ENCODE results near the gene LMX1B. TPM values are rescaled to one million over a fixed set of nuclear protein-coding genes. Genes with fewer than 3 reads are reported as not detected.

LMX1B gene
- total RNA-seq, 1 donor from 2014 or later = 0.64 TPM

GRCh38 chr9:126674365-126675146 is 60.8 kb downstream of the LMX1B start:
- DNase-seq (ENCODE audit: extremely low read depth, low read depth, low spot score) = no peak

DNA sequence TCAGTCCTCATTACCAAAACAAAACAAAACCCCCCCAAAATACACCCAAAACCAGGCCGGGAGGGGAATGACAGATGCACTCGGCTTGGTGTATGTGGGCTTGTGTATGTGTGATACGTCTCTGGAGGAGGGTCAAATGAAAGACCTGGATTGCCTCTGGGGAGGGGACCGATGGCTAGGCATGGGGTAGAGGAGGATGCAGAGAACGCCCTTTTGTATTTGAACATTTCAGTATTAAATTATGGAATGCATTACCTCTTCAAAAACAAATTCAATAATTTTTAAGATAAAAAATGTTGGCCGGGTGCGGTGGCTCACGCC is 61.4 kb downstream of the LMX1B start:
- DNase-seq (ENCODE audit: extremely low read depth, low read depth, low spot score) = no peak

- DNase-seq (ENCODE audit: extremely low read depth, low read depth, low spot score) = no peak
These were observed 62.5 kb downstream of the LMX1B start for GRCh38 chr9:126676102-126676684.

GRCh38 chr9:126676685-126677143 is 63.0 kb downstream of the LMX1B start:
- DNase-seq (ENCODE audit: extremely low read depth, low read depth, low spot score) = no peak

GRCh38 chr9:126677188-126678084 is 63.7 kb downstream of the LMX1B start:
- DNase-seq (ENCODE audit: extremely low read depth, low read depth, low spot score) = no peak

DNA sequence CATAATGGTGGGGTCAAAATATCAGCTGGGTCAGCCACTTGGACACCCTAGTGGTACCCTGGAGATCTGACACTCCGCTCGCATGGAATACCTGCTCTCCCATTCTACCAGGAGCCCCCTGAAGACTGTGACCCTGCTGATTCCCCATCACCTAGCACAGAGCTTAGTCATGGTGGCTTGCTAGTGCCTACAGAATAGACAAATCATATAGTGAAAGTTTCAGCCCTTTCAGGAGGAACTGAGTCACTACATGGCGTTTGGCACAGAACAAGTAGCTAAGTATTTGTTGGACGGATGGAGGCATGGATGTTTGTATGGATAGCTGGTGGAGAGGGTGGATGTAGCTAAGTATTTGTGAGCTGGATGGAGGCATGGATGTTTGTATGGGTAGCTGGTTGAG is 65.3 kb downstream of the LMX1B start:
- no peak for DNase-seq (ENCODE audit: extremely low read depth, low read depth, low spot score)

- DNase-seq (ENCODE audit: extremely low read depth, low read depth, low spot score) = no peak
These were observed 67.6 kb downstream of the LMX1B start for GRCh38 chr9:126681336-126681735.

DNA sequence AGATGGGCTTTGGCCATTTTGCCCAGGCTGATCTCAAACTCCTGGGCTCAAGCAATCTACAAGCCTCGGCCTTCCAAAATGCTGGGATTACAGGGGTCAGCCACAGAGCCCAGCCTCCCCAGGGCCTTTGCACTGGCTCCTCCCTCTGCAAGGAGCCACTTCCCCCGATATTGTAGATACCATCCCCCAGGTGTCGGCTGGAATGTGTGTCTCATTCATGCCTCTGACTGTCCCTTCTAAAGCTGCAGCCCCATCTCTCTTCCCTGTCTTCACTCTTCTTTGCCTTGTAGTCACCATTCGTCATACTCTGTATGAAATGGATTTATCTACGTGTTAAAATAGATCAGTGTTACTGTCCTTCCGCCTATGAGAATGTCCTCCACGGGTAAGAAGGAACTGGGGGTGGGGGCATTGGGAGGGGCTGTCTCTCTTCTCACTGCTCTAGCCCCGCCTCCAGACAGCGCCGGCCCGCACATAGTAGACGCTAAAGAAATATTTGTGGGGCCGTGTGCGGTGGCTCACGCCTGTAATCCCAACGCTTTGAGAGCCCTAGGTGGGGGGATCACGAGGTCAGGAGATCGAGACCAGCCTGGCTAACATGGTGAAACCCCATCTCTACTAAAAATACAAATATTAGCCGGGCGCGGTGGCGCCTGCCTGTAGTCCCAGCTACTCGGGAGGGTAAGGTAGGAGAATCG is 68.5 kb downstream of the LMX1B start:
- no peak for DNase-seq (ENCODE audit: extremely low read depth, low read depth, low spot score)

DNA sequence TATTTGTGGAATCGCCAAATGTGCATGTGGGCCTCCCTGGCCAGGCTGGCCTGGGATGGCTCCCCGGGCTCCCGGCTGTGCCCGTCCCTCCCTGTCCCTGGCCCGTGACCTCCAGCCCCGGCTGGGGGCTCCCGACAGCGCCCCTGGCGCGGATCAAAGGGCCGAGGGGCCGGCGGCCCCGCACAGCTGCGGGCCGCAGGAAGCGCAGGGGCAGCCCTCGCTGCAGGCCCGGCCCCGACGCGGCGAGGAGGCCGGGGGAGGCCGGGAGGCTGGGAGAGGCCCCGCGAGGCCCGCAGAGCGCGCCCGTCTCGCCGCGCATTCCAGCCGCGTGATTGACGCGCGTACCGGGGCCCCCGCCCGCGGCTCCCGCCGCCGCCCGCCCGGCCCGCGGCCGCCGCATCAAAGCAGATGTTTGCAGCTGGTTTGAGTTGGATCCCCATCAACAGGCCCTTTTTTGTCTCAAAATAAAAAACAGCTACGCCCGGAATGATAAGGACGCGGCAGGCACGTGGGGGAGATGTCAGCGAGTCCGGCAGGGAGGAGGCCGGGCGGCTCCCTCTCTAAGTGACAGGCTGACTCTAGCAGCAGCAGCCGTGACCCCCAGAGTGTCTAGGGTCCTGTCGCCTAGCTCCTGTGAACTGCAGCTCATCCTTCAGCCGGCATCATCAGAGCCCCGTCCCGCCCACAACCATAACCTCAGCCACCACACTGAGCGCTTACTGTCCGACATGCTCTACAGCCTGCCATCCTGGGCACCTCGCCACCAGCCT is 69.4 kb downstream of the LMX1B start:
- no peak for DNase-seq (ENCODE audit: extremely low read depth, low read depth, low spot score)

DNA sequence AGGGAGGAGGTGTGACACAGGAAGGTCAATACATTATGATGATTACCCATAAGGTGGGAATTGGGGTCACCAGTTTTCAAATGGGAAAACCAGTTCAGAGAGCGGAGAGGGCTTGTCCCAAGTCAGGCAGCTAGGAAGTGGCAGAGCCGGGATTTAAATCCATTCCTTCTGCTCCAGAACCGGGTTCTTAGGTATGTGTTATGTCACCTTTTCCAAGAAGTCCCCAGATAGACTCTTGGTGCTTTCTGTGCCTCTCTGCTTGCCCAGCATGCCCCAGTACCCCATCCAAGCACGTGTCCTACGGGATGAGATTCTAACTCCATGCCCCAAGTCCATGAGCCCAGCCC is 69.9 kb downstream of the LMX1B start:
- no peak for DNase-seq (ENCODE audit: extremely low read depth, low read depth, low spot score)

DNA sequence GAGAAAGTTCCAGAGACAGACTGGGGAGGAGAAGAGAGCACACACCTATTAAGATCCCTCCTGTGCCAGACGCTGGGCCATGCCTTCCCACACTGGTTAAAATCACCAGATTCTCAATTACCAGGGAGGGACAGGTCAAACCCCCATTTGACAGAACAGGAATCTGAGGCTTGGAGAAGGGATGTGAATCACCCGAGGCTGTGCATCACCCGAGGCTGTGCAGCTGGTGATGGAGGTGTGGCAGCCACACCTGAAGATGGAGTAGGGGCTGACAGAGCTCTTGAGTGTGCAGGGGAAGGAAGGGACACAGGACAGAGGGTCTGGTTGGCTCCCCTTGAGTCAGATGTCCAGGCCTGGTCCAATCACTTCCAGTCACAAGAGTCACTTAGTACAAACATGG is 70.6 kb downstream of the LMX1B start:
- no peak for DNase-seq (ENCODE audit: extremely low read depth, low read depth, low spot score)

GRCh38 chr9:126684965-126685465 is 71.3 kb downstream of the LMX1B start:
- no peak for DNase-seq (ENCODE audit: extremely low read depth, low read depth, low spot score)

GRCh38 chr9:126687930-126688461 is 74.3 kb downstream of the LMX1B start:
- DNase-seq (ENCODE audit: extremely low read depth, low read depth, low spot score) = no peak

GRCh38 chr9:126688617-126689016 is 74.9 kb downstream of the LMX1B start:
- DNase-seq (ENCODE audit: extremely low read depth, low read depth, low spot score) = no peak

DNA sequence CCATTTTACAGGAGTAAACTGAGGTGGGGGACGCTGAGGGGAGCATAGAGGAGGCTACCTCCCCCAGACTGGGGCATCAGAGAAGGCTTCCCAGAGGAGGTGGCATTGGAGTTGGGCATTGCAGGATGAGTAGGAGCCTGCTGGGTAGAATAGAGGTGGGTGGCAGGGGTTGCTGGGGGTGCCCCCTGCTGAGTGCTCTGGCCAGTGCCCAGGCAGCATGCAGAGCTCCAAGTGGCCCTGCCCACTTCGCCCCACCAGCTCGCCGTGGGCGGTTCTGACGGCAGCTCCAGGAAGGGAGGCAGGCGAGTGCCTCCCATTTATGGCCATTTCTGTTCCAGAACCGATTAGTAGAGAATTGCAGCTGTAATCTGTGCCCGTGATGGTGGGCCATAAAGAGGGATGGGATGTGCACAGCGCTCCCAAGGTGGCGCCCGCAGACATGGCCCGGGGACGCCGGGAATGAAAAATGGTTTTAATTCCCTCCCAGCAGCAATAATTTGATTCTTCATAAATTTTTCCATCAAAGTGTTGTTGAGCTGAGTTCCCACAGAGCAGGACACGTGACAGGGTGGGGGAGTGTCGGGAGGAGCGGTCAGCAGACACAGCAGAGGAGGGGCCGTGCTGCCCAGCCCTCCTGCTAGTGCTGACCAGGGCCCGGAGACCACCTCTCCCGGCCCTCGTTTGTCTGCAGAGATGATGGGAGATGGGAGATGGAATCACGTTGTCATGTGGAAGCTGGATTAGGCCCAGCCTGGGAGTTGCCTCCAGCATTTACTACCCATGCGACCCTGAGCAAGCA is 75.5 kb downstream of the LMX1B start:
- no peak for DNase-seq (ENCODE audit: extremely low read depth, low read depth, low spot score)

DNA sequence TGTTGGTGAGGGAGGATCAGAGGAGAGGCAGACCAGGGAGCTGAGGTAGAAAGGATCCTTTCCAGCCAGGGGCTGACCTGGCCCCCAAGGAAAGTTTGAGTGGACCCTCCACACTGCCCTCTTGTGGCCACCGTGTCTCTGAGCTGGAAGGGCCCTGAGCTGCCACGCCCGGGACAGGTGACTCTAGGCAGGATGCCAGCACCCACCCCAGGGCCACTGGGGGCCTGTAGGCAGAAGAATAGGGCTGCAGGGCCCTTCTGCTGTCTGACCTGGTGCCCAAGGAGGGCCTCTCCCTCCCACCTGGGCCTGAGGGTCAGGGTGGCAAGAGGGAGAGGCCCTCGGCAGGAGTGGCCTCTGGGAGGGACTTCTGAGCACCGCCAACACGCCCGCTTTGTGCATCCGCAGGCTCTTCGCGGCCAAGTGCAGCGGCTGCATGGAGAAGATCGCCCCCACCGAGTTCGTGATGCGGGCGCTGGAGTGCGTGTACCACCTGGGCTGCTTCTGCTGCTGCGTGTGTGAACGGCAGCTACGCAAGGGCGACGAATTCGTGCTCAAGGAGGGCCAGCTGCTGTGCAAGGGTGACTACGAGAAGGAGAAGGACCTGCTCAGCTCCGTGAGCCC is 76.8 kb downstream of the LMX1B start:
- no peak for DNase-seq (ENCODE audit: extremely low read depth, low read depth, low spot score)

DNA sequence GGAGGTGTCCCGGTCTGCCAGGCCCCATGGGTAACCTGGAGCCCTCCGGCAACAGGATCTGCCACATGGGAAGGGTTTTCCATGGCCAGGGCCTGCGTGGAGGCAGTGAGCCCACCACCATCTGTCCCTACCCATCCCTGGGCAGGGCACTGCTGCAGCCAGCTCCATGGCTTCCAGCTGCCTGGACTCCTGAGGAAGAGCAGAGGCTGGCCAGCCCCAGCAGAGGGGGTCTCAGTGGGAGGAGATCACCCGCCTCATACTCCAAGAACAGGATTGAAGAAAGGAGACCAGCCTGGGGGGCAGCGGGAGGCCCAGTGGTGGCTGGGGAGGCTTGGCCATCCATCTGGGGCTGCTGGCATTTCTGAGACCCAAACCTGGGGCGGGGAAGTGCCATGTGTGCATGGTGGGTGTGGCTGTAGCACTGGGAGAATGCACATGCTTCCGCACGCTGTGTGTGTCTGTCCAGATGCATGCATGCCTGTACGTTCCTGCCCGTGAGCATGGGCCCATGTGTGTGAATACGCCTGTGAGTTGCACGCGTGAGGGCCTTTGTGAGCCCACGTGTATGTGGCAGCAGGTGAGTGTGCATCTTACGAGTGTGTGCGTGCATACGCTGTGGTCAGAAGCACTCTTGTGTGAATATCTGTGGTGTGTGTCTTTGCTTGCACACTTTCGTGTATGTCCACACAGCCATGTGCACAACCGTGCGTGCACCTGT is 78.5 kb downstream of the LMX1B start:
- DNase-seq (ENCODE audit: extremely low read depth, low read depth, low spot score) = no peak

Data from glomerular endothelial cell (primary cell).